IPS-18a (cell line): ENCODE results near the gene TSPAN18.

Source experiments
- H3K27ac ChIP-seq: one replicate; pipeline ENCODE4 v1.5.1; 2013; ENCODE audit warnings: low read length
- H3K27me3 ChIP-seq: one replicate; pipeline ENCODE4 v1.6.1; 2013; ENCODE audit warnings: mild to moderate bottlenecking, low read length; ENCODE audit not compliant: control insufficient read depth, insufficient read depth
- H3K36me3 ChIP-seq: one replicate; pipeline ENCODE4 v1.6.1; 2013; ENCODE audit warnings: low read depth, low read length; ENCODE audit not compliant: control insufficient read depth
- H3K4me1 ChIP-seq: one replicate; pipeline ENCODE4 v1.6.1; 2013; ENCODE audit warnings: low read depth, low read length; ENCODE audit not compliant: control insufficient read depth
- H3K4me3 ChIP-seq: one replicate; pipeline ENCODE4 v1.5.1; 2013; ENCODE audit warnings: low read length
- H3K9ac ChIP-seq: one replicate; pipeline ENCODE4 v1.6.1; 2013; ENCODE audit warnings: mild to moderate bottlenecking, low read length, moderate library complexity
- H3K9me3 ChIP-seq: one replicate; pipeline ENCODE4 v1.6.1; 2013; ENCODE audit warnings: low read depth, low read length; ENCODE audit not compliant: control insufficient read depth

The TSPAN18 gene

DNA sequence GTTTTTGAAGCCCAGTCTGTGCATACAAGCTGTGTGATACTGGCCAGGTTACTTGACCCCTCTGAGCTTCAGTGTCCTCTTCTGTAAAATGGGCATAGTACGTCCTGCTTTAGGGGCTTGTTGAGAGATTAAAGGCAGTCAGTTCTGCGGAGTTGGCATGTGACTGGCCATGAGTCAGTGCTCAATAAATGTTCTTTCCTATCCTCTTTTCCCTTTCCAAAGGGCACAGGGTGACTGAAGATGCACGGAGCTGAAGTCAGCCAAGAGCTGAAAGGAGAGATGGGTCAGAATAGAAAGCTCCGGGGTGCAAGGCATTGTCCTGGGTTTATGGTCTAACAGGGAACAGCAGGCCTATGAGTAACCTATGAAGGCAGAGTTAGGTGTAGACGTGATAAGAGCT, 175.0 kb downstream of the TSPAN18 start:
- Histone ChIP-seq H3K9ac (no peak overlapping the region), H3K27ac (no peak overlapping the region), H3K9me3 (no peaks in the 10 kb centered on the region), H3K27me3 (no peaks in the 10 kb centered on the region), H3K4me3 (no peak overlapping the region), H3K4me1 (peaks cover 12% of the 10 kb centered on the region), H3K36me3 (no peaks in the 10 kb centered on the region)

DNA sequence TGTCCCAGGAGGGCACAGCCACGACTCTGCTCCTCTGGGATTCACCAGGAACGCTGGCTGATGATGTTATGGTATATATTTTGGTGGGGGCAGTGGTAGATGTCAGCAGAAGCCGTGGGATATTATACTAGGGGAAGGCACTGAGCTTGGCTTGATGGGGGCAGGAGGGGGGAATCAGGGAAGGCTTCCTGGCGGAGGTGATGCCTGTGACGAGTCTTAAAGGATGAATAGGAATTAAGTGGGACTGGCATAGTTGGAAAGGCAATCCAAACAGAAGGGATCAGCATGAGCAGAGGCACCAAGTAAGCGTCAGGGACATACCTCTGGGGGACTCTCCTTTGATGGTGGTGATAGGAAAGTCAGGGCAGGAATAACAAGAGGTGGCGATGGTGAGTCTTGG, 176.3 kb downstream of the TSPAN18 start:
- H3K4me3 ChIP-seq = no peak overlapping the region
- no peaks in the 10 kb centered on the region for H3K36me3 ChIP-seq
- H3K27ac ChIP-seq = no peak overlapping the region

DNA sequence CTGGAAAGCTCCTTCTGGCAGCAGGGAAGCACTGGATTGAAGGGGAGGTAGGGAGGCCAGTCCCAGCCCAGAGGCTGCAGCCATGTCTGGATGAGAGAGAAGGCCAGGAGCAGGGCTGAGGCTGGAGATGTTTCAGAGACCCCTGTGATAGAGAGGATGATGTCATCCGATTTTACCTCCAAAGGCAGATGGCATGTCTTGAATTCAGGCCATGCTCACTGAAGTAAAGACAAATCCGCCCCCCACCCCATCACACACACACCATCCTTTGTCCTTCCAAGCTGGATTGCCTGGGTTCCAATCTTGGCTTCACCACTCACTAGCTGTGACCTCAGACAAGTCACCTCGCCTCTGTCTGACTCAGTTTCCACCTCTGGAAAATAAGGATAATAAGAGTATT, 176.8 kb downstream of the TSPAN18 start:
- Histone ChIP-seq H3K4me3 (no peak overlapping the region), H3K9me3 (no peaks in the 10 kb centered on the region), H3K9ac (no peak overlapping the region), H3K36me3 (no peaks in the 10 kb centered on the region), H3K4me1 (peaks cover 12% of the 10 kb centered on the region), H3K27ac (no peak overlapping the region), H3K27me3 (no peaks in the 10 kb centered on the region)

More for the DNA sequence above, 176.3 kb downstream of the TSPAN18 start:
- Histone ChIP-seq H3K27me3 (no peaks in the 10 kb centered on the region), H3K9me3 (no peaks in the 10 kb centered on the region), H3K9ac (no peak overlapping the region), H3K4me1 (peaks cover 12% of the 10 kb centered on the region)

DNA sequence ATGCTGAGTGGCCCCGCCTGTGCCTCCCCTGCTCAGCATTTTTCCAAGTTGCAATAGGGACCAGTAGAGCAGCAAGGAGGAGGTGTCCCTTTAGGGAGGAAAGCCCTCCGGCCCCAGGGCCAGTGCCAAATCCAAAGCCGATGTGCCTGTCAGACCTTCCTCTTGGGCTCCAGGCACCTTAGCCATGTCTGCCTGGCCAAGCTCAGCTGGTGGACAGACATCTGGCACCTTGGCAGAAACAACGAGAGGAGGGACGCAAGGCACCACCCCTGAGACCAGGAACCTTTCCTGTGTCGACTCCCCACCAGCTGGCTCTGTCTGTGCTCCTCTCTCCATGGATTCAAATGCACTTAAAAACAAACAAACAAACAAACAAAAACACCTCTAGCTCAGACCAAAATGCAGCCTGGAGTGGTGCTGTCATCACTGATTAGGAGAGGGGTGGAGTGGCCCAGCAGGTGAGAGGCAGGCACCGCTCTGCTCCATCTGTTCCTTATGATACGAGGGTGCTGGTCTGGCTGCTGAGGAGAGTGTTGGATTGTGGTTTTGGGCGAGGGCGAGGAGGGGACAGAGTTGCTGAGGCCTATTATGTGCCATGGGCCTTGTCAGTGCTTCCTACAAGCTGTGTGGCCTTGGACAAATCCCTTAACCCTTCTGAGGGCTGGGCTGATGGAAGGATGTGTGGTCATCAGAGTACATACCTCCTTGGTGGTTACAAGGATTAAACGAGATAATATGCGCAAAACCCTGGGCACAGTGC, 177.7 kb downstream of the TSPAN18 start:
- Histone ChIP-seq H3K4me3 (no peak overlapping the region), H3K27ac (no peak overlapping the region), H3K27me3 (no peaks in the 10 kb centered on the region), H3K36me3 (no peaks in the 10 kb centered on the region), H3K9me3 (no peaks in the 10 kb centered on the region), H3K4me1 (peaks cover 12% of the 10 kb centered on the region), H3K9ac (no peak overlapping the region)

DNA sequence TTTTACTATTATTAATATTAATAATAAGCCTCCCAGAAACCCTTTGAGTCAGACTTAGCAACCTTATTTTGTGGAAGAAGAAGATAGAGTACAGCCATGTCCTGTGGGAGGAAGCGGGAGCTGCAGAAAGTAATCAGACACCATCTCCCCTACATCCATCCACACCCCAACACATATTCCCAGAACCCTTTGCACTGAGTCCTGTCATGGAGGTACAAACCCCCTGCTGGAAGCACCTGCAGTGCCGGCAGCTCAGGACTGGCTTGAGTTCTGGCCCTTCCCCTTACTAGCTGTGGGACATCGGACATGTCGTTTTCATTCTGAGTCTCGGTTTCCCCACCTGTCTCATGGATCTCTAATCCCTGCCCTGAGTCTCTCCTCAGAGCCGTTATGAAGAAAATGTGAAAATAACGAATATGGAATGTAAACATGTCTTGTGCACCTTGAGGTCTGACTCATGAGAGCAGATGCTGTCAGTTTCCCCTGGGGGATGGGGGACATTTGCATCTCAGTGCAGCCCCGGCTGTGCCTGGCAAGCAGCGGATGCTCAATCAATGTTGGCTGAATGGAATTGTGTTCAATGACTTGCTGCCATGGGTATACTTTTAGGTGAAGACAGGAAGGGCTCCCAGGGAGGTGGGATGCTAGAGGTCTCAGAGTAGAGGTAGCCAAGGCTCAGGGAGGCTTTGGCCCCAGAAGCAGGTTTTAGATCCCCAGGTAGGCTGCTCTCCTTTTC, 178.5 kb downstream of the TSPAN18 start:
- H3K27ac ChIP-seq = no peak overlapping the region
- no peaks in the 10 kb centered on the region for H3K27me3 ChIP-seq
- H3K4me3 ChIP-seq = no peak overlapping the region
- no peaks in the 10 kb centered on the region for H3K9me3 ChIP-seq
- H3K4me1 ChIP-seq = peaks cover 12% of the 10 kb centered on the region
- H3K36me3 ChIP-seq = no peaks in the 10 kb centered on the region
- H3K9ac ChIP-seq = no peak overlapping the region

DNA sequence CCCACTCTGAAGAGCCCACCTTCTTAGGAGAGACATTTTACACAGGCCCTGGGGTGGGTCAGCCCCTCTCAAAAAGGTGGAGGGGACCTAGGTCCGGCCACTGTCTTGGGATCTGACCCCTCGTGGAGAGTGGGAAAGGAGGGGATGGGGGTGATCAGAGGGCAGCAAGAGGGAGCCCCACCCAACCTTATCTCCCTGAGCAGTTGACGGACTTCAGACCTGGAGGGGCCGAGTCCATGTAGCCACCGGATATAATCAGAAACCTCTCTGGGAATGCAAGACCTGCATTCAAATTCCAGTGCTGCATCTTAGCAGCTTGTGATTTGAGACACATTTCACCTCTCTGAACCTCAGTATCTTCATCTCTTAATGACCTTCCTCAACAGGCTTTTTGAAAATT, 179.9 kb downstream of the TSPAN18 start:
- Histone ChIP-seq H3K4me1 (peaks cover 21% of the 10 kb centered on the region), H3K27me3 (no peaks in the 10 kb centered on the region), H3K36me3 (no peaks in the 10 kb centered on the region), H3K4me3 (no peak overlapping the region), H3K9me3 (no peaks in the 10 kb centered on the region), H3K9ac (no peak overlapping the region), H3K27ac (no peak overlapping the region)

DNA sequence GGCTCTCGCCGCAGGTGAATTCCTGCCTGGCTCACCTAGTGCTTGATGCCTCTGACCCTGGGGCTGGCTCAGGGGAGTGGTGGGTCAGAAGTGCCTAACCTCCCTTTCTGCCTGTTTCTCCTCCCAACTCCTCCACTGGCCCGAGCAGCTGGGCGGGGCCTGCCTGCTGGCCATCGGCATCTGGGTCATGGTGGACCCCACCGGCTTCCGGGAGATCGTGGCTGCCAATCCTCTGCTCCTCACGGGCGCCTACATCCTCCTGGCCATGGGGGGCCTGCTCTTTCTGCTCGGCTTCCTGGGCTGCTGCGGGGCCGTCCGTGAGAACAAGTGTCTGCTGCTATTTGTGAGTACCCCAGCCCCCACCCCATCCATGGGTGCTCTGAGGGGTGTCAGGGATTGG, 182.8 kb downstream of the TSPAN18 start:
- H3K27ac ChIP-seq = no peak overlapping the region
- H3K36me3 ChIP-seq = no peaks in the 10 kb centered on the region
- H3K4me1 ChIP-seq = peaks cover 26% of the 10 kb centered on the region
- H3K9ac ChIP-seq = no peak overlapping the region
- H3K4me3 ChIP-seq = no peak overlapping the region
- H3K27me3 ChIP-seq = no peaks in the 10 kb centered on the region
- no peaks in the 10 kb centered on the region for H3K9me3 ChIP-seq

DNA sequence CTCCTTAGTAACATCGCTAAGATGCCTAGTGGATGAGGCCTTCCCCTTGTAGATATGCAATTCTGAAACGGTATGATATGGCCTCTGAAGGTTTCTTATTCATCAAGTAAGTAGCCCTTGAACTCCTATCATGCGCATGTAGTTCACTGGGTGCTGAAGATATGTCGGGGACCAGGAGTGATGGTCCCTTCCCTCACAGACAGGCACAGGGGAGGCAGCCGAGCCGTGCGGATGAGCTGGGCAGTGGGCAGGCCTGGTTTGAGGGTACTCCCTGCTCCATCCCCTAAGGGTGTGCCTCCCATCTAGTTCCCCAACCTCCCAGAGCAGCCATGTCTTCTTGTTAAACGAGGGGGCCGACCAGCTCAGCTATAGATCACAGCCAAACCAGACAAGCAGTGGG, 183.8 kb downstream of the TSPAN18 start:
- Histone ChIP-seq H3K4me3 (no peak overlapping the region), H3K27ac (no peak overlapping the region), H3K9ac (no peak overlapping the region), H3K4me1 (peaks cover 20% of the 10 kb centered on the region), H3K27me3 (no peaks in the 10 kb centered on the region), H3K9me3 (no peaks in the 10 kb centered on the region), H3K36me3 (no peaks in the 10 kb centered on the region)

DNA sequence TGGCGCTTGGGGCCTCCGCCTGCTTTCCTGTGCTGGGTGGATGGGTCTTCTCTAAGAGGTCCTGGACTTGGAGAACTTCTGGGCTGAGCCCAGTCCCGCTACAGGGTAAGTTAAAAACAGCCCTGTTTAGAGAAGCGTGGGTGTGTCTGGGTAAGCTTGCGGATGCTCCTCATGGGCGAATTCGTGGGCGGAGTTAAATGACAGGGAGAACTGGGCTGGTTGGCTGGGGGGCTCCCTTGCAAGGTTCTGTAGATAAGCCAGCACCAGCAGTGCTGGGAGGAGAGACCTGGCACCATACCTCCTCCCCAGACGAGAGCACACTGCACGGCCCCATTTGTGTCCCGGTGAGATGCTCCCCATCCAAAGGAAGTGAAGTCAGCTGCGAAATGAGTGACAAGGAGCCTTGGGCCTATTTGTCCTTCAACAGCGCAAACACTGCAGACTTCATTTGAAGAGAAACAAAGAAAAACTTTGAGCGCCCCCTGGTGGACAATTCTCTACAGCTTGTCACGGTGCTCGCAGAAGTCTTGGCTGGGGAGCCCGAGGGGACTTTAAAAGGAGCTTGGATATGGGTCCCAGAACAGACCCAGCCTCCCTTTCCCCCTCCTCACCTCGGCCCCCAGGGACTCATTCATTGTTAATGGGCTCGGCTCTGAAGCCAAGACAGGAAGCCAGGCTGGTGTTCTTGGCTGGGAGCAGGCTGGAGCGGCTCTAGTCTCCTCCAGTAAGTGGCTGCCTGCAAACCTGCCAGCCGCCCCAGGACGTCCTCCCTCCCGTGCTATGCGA, 184.5 kb downstream of the TSPAN18 start:
- Histone ChIP-seq H3K27me3 (no peaks in the 10 kb centered on the region), H3K36me3 (no peaks in the 10 kb centered on the region), H3K9me3 (no peaks in the 10 kb centered on the region), H3K27ac (no peak overlapping the region), H3K9ac (no peak overlapping the region), H3K4me1 (peaks cover 16% of the 10 kb centered on the region), H3K4me3 (peak overlapping the region; percentile 34)

DNA sequence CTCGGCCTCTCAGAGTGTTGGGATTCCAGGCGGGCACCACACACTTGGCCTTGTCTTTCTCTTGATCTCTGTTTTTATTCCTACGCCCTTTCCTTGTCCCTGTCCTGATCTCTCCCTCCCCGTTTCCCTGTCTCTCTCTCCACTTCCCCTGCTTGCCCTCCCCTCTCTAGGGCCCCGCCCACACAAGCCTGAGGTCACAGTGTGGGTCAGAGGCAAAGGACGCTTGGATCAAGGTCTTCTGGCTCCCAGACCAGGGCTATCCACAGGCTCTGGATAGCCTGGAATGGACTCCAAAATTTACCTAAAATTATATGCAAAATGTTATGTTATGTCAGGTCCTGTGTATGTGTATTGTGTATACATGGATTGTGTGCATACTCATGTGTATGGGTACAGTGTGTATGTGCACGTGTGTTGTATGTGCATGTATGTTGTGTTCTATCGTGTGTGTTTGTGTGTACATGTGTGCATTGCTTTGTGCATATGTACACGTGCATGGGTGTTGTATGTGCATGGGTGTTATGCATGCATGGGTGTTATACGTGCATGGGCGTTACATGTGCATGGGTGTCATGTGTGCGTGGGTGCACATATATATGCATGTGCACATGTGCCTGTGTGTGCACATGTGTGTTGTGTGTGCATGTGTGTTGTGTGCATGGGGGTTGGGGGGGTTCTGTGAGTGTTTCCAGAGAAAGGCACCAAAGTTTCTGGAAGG, 185.7 kb downstream of the TSPAN18 start:
- H3K36me3 ChIP-seq = no peaks in the 10 kb centered on the region
- no peaks in the 10 kb centered on the region for H3K9me3 ChIP-seq
- H3K9ac ChIP-seq = no peak overlapping the region
- H3K4me1 ChIP-seq = peaks cover 16% of the 10 kb centered on the region
- no peaks in the 10 kb centered on the region for H3K27me3 ChIP-seq
- no peak overlapping the region for H3K4me3 ChIP-seq
- H3K27ac ChIP-seq = no peak overlapping the region

DNA sequence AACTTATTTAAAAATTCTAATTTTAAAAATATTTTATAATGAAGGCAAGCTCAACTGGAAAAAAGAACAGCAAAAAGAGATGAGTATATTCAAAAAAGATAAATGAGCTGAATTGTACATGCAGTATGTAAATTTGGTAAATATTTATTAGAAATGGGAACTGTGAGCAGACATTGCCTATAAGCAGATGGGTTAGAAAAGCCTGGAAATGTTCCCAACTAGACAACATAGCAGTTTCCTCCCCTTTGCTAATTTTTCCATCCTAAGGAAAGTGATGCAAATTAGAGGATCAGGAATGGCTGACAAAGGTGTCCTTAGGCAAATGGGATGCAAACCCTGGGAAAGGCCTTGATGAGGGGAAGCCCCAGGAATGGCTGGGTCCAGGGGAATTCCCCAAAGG, 186.7 kb downstream of the TSPAN18 start:
- no peak overlapping the region for H3K9ac ChIP-seq
- H3K27ac ChIP-seq = no peak overlapping the region
- no peaks in the 10 kb centered on the region for H3K9me3 ChIP-seq
- H3K36me3 ChIP-seq = no peaks in the 10 kb centered on the region
- H3K4me3 ChIP-seq = no peak overlapping the region
- no peaks in the 10 kb centered on the region for H3K27me3 ChIP-seq
- H3K4me1 ChIP-seq = peaks cover 16% of the 10 kb centered on the region
